Glomerular visceral epithelial cell (primary cell): Measurements from ENCODE around the gene ITGA6.

Source experiments
- DNase-seq: peaks from one replicate; pipeline ENCODE4 v3.0.0-alpha.2; 2016; ENCODE audit errors: extremely low spot score

The ITGA6 gene

GRCh38 chr2:172416447-172417058, 10.8 kb upstream of the ITGA6 start:
- no peak for DNase-seq

DNA sequence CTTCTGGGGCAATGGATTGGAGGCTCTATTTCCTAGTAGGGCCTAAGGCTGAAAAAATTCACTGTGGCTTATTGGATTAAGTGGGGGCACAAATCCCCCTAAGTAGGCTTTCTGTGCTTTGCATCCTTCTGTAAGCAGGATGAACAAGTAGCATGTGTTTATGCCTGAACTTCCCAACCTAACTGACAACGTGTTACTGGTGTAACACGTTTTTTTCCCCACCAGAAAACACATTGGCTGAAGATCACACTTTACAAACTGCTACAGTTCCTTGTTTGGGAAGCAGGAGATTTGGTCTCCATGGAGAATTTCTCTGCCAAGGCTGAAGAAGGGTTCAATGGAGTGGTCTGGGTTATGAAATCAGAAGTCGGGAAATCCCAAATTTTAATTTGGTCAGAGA, 7.2 kb upstream of the ITGA6 start:
- no peak for DNase-seq

GRCh38 chr2:172423160-172423559, 4.2 kb upstream of the ITGA6 start:
- no peak for DNase-seq

- no peak for DNase-seq
These were observed 2.0 kb upstream of the ITGA6 start for GRCh38 chr2:172425336-172425735.

DNA sequence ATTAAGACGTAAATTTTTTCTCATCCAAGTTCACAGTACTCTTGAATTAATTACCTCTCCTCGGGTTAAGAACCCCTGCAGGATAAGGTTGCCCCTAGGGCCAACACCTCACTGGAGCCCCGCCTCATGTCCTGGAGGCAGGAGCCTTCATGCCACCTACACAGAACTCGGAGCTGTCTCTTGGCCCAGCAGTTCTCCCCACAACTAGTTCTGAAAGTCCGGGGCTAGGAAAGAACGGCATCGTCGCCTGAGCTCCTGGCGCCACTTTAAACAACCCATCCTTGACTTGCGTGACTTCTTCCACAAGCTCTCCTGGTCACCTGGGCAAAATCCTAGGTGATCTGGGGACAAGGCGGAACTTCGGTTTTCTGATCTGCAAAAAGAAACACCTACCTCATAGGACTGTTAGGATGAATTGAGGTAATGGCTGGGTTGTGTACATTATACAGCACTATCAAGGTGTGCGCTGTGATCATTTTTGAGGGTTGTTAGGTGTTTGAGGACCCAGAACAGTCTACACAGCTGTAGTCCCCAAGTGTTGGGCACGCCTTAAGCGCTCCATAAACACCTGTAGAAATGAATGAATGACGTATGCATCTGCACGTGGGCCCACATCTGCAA, 641 bp upstream of the ITGA6 start:
- DNase-seq: no peak

DNA sequence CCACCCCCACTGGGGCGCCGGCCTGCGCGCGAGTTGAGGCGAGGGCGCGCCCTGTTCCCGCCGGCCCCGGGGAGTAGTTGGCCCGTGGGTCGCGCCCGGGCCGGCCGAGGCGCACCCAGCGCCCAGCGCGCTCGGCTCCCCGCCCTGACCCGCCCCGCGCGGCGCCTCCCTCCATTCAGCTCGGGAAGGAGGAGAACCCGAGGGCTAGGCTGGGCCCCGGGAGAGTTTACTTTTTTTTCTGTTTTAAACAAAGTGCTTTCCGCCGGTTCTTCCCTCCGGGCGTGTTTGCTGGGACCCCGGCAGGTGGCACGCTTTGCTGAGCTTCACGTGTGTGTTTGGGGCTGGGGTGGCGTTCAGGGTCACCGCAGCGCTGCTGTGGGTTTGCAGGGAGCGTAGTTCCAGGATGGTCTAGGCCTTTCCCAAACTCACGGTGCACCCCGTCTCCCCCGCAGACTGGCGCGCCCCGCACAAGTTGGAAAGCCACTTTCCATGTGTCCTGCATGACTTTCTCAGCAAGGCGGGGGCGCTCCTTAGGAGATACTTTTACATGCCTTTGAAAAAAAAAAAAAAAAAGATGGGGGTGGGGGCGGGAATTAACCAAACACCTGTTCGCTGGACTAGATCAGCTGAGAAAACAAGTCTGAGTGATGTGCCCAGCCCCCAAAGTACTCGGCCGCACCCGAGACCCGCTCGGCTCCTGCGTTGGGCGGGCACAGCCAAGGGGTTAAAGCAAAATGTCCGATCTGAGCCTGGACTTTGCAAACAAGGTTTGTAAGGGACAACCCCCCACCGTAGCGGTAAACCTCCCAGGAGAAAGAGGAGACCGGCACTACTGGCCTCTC, 825 bp downstream of the ITGA6 start:
- peak; percentile 48 for DNase-seq

DNA sequence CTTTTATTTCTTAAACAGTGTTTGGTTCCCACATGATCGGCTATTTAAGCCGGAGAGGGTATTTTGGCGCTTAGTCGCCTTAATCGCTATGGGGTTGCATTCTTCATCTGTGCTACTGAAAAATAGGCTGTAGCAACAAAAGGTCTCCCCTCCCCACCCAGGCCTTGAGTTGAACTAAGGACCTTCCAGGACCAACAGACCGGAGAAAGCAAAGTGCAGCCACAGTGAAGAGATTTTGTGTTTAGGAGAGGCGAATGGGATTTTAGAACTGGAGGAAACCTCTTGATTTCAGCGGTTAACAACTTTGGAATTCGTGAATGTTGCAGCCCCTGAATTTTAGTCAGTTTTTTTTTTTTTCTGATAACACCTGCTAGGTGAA, 1.4 kb downstream of the ITGA6 start:
- no peak for DNase-seq

GRCh38 chr2:172429301-172429968, 2.0 kb downstream of the ITGA6 start:
- peak; percentile 46 for DNase-seq

DNA sequence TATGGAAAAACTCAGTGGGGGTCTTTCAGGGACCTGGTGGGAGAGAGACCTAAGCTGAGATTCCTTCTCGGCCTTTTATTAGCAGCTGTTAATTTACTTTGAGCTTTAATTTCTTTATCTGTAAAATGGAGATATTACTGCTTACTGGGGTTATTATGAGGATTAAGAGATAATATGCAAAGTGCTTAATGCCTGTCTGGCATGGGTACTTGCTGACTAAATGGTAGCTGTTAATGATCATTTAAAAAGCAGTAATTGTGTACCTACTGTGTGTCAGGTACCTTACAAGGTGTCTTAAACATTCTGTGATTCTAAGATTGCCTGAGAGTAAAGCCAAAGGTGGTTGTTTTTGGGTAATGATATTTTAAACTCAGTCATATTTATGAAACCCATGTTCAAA, 2.6 kb downstream of the ITGA6 start:
- DNase-seq: no peak

- peak; percentile 36 for DNase-seq
These were observed 3.3 kb downstream of the ITGA6 start for GRCh38 chr2:172430678-172431077.

- no peak for DNase-seq
These were observed 4.1 kb downstream of the ITGA6 start for GRCh38 chr2:172431463-172431862.

- no peak for DNase-seq
These were observed 4.6 kb downstream of the ITGA6 start for GRCh38 chr2:172431993-172432392.

DNA sequence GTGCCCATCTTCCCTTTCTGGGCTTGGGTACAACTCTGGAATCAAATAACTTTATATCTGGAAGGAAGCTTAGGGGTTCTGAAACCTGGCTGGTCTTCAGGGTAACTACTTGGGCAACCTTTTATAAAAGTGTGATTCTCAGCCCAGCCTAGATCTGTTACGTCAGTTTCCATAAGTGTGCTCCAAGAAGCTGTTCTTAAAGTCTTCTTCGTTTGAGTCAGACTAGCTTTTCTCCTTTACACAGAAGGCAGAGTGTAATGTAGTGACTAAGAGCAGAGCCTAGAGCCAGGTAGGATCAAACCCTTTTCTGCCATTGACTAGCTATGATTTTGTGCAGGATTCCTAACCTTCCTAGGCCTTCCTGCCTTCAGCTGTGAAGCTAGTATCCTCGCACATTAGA, 5.8 kb downstream of the ITGA6 start:
- no peak for DNase-seq

GRCh38 chr2:172434821-172435605, 7.6 kb downstream of the ITGA6 start:
- no peak for DNase-seq

GRCh38 chr2:172435606-172435911, 8.2 kb downstream of the ITGA6 start:
- no peak for DNase-seq

DNA sequence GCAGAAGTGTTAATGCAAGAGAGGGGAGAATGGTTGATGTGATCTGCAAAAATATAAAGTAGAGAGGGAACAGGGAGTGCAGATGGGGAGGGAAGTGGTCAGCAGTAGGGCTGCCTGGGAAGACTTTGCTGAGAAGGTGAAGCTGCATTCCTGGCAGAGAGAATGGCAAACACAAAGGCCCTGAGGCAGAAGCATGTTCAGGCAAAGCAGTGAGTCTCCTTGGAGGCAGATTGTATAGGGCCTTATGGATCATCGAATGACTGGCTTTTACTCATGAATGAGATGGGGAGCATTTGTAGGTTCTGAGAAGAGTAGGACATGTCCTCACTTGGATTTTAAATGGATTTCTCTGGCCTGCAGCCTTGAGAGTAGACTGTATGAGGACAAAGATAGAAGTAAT, 9.5 kb downstream of the ITGA6 start:
- DNase-seq: no peak

GRCh38 chr2:172437419-172438341, 10.3 kb downstream of the ITGA6 start:
- DNase-seq: no peak

DNA sequence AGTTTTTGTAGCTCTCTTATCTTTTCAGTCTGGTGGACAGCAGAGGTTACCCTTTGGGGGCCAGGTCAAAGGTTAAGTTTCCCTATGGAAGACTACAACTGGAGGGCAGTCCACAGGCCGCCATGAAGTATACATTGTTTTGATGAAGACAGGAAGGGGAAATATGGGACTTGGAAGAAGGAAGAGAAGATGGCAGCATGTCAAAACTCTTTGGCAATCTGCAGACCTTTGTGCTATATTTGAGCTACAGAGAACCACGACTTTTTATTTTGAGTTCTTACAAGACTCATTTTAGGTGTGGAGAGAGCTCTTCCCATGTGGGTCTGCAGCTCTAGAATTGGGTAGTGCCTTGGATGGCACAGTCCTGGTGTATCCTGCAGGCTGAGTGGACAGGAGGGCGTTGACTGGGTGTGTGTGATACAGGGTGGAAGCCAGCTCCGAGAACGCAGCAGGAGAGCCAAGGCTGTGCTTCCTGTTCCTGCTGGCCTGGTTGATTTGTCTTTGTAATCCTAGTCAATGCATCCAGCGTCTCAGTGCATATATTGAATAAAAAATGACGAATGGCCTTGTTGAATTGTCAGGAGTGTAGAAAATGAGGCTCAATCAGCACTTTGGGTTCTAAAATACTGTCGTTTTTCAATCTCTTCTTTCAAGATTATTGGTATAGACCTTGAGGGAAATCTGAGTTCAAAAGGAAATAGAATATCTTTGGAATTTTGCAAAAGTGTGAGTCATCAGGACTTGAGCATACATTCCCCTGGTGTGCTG, 11.5 kb downstream of the ITGA6 start:
- DNase-seq: peak; percentile 56

- no peak for DNase-seq
These were observed 12.1 kb downstream of the ITGA6 start for GRCh38 chr2:172439509-172439860.

- DNase-seq: no peak
These were observed 12.5 kb downstream of the ITGA6 start for GRCh38 chr2:172439911-172440310.
